Fibroblast of upper back skin (primary cell): ENCODE results near the gene NME7.
A peak's percentile ranks its signal among the peaks of the same experiment; 100 is the strongest.
"Not testable (repeated sequence)": the region's sequence is repeated elsewhere in the genome, so short reads cannot be mapped to it uniquely, and the experiment has no call there.

Experiments used
- DNase-seq: peaks from one replicate; pipeline ENCODE4 v3.0.0-alpha.2; 2013

NME7 gene

DNA sequence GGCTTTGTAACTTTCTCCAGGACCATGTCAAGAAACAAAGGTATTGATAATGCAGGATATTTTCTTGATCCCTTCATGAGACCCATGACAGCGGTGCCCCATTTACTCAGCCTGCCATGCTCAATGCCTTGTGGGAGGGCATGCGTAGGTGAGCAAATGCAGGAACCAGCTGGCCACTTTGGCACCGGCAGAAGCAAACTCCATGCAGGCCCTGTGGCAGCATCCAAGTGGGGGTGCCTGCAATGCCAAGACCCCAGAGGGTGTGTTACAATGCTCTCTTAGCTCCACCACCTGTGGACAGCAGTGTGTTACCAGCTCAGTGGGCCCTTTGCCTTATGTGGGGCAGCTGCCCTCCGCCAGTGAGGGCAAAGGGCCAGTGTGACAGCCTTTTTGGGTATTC lies 153.0 kb downstream of the NME7 start:
- no peak for DNase-seq

DNA sequence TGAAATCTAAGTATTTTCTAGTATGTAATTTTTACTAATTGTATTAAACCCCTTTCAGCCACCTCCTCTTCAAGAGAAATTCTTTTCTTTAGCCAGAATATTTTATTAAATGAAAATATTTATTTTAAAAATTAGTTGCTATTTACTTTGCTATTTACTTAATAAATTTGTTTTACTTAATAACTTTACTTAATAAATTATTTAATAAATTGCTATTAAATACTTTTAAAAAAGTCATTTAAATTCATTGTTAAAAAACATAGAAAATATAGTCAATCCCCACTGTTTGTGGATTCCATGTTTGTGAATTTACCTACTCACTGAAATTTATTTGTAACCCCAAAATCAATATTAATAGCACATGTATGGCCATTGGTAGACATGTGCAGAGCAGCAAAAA lies 155.5 kb downstream of the NME7 start:
- DNase-seq: no peak

DNA sequence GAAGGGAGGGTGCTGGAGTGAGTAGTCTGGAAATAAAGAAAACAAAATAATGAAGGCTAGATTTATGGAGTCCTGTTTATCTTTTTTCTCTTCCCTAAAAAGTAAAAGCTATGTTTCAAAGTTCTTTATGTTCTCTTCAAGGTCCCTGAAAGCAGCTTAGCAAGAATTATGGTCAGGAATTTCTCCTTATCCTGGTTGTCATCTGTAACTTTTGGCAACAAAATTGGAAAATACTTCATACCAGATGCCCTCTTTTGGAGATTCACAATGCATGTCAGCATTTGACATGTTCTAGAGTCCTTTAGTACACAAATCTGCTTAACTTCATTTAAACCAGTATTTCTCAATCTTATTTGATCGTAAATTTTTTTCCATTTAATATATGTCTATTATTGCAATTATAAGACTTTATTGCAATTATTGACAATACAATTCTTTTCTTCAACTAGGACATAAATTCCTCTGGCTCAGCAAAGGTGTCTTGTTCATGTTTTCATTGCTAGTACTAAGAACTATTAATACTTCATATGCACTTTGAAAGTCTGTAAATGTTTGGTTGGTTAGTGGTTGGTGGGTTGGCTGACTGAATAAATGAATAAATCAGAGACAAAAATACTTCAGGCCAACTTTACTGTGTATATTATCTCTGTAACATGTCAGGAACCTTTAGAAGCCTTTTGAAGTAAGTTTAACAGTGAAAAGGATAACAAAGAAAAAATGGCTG lies 159.6 kb downstream of the NME7 start:
- DNase-seq: peak; percentile 54

DNA sequence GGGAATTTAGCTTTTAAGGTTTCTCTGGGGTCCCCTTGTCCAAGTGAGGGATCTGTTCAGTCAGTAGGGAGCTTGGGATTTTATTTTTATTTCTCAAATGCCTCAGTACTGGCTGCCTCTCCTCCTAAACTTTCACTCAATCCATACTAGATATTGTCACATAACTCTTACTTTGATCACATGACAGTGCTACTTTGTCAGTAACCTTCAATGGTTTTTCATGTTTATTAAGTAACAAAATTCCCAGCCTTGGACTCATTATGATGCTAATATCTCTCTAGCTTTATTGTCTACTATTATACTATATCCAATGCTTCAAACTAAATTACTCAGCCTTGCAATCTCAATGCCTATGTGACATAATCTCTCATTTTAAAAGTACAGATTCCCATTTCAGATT lies 163.4 kb downstream of the NME7 start:
- no peak for DNase-seq

DNA sequence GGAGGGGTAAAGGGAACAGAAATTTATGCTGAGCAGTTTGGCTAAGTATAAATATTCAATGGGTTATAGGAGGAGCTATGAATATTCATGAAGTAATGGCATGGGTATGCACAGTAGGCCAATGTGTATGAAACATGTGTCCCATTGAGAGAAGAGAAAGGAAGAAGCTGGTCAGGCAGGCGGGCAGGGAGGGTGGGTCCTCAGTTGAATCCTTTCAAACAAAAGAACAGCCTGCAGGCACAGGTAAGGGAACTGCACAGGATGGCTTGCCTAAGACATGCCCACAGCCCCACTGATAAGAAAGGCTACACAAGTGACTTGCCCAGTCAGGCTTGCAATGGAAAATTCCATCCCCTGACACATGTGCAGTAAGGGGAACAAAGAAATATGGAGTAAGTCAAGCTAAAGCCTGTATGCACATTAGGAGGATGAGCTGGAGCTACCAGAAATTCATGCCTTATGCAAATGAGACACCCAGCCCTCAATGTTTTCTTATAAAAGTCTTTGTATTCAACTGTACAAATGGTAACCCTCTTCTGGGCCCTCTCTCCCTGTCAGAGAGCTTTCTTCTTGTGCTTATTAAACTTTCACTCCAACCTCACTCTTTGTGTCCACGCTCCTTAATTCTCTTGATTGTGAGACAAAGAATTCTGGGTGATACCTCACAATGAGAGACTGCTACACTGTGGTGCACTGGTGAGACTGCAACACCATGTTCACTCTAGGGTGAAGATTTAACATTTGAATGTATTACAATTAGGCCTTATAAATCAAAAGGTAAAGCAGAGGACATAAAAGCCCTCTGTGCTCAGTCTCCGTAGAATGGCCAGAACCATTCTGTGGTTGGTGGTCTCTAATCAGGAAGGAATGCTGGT lies 164.6 kb downstream of the NME7 start:
- DNase-seq: no peak

DNA sequence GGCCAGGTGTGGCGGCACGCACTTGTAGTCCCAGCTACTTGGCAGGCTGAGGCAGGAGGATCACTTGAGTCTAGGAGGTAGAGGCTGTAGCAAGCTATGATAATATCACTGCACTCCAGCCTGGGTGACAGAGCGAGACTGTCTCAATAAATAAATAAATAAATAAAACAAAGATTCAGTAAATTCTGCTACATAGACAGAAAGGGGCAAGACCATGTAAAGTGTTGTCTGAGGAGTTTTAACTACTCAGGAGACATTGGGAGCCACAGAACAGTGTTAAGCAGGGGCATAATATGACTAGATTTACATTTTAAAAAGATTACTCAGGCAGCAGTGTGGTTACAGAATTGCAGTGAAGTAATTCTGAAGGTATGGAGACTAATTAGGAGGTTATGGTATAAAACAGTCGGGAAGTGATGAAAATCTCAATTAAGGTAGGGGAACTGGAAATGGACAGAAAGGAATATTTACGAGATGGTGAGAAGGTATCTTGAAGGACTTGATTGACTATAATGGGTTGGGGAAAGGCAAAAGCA lies 166.4 kb downstream of the NME7 start:
- peak; percentile 82 for DNase-seq

DNA sequence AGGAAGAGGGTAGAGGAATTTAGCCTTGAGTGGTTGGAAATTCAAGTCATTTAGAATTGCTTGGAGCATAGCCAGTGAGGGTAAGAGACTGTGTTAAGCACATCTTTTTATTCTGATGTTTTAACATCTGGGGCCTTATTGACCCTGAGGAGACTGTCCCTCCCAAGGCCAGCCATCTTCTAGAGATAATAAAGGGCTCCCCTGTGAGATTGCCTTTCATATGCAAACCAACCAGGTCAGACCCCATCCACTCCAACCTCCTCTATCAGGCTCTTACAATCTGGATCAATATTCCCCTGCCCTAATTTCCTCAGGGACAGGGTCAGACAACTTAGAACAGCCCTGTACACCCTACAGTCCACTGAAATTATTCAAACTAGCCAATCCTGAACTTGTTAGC lies 167.3 kb downstream of the NME7 start:
- DNase-seq: no peak

DNA sequence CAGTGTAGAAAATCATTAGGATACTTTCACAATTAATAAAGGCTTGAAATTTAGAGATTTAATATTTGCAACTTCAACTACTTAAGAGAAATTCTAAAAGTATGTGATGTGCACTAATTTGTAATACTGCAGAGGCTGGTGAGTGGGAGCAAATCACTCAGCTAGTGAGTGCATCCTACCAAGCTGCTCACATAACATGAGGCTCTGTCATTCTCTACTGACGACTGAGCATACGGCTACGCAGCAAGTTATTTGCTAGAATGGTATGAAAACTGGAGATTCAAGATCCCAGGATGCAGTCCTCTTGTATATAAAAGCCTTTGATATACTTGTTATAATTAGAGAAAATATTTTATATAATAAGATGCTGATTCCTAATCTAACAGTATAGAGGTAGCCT lies 171.0 kb downstream of the NME7 start:
- DNase-seq: no peak

DNA sequence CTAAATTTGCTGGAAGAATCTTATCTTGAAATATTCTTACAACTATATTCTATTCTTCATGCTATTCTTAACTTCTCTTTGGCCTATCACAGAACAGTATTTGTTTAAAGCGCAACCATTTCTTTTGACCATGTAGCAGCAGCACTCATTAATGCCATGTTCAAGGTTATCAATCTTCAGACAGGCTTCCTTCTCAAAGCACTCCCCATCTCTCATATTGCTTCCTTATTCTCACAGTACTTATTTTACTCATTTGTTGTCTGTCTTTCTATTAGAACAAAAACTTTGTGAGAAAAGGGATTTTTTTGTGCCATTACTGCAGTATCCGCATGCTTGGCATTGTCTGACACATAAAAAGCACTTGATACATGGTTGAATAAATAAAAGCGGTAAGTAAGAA lies 171.4 kb downstream of the NME7 start:
- no peak for DNase-seq

DNA sequence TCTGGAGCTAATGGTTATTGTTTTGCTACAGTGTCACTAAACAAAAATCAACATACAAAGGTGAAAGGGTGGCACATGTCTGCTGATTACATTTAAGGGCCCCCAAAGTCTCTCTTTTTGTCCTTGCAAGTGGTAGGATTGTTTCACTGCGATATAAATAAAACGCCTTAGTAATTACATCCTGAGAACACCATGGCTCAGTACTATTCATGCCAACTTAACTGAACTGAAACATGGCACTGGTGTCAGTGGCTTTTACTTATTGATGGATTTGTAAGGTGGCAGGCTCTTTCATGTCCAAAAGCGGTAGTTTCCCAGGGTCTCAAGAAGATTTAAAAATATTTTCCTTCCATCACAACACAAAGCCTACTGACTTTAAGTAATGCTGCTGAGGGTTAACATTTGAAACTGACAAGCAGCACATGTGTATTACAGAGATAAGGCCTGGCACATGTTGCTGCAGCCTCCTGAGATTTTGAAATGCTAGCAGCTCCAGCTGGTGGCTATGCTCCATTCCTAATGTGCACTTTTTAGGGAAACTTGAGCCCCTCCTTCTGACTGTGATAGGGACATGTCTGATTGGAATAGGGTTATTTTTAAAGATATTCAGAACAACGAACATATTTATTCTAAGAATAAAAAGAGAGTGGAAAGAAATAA lies 174.3 kb downstream of the NME7 start:
- peak; percentile 18 for DNase-seq

DNA sequence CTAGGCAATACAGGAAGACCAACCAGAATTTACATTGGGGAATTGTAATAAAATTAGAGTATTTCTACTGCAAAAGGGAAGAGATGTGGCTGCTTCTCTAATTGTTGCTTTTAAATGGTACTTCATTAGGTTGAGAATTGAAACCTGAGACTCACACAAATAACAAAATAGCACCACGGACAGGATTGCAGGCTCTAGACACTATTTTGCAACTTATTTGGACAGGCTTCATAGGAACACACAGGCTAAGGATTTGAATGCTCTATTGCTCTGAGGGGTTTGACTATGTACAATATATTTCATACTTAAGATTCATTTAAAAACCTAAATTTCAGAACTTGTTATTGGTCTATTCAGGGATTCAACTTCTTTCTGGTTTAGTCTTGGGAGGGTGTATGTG lies 181.5 kb downstream of the NME7 start:
- no peak for DNase-seq

DNA sequence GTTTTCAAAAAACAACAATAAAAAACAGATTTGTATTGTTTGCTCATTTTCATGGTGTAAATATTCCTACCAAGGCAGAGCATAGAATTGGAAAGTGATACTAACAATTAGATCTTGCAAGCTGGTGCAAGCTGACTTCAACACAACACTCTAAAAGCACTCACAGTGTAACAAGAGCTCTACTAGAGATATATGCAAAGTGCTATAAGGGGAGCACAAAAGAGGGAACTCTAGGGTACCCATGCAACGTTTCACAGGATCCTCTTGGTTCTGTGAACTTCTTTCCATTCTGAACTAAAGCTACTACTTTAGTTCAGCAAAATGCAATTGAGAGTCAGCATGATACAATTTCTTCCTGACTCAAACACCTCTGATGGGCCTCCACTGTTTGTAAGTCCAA lies 182.8 kb downstream of the NME7 start:
- no peak for DNase-seq

DNA sequence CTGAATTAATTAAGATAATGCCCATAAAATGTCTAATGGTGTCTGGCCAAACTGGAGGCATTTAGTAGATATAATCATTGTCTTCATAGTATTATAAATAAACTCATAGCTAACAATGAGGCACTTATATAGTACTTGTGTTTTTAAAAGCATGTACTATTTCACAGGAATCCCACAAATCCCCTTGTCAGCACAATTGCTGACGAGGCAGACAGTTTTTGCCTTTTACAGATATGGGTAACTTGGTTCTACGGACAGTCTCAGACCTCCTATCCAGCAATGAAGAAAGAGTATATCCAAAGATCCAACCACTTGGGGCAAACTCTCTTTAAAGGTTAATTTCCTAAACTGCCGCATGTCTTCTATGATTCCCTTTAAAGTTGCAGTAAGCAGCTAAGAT lies 187.4 kb downstream of the NME7 start:
- DNase-seq: no peak

DNA sequence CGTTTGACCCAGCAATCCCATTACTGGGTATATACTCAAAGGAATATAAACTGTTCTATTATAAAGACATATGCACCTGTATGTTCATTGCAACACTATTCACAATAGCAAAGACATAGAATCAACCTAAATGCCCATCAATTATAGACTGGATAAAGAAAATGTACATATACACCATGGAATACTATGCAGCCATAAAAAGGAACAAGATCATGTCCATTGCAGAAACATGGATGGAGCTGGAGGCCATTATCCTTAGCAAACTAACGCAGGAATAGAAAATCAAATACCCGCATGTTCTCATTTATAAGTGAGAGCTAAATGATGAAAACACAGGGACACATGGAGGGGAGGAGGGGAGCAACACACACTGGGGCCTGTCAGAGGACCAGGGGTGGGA lies 188.2 kb downstream of the NME7 start:
- not testable (repeated sequence) for DNase-seq

DNA sequence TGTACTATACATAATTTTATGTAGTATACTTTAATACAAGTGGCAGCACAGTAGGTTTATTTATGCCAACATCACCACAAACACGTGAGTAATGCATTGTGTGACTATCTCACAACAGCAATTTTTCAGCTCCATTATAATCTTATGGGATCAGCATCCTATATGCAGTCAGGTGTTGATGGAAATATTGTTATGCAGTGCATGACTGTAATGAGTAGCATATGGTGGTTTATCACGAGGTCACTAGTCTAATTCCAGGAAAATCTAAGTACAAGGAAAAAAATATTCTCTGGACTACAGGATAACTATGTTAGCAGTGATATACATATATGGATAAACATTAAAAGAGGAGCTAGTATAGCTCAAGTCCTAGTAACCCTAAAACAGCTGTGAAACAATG lies 192.1 kb downstream of the NME7 start:
- peak; percentile 20 for DNase-seq

DNA sequence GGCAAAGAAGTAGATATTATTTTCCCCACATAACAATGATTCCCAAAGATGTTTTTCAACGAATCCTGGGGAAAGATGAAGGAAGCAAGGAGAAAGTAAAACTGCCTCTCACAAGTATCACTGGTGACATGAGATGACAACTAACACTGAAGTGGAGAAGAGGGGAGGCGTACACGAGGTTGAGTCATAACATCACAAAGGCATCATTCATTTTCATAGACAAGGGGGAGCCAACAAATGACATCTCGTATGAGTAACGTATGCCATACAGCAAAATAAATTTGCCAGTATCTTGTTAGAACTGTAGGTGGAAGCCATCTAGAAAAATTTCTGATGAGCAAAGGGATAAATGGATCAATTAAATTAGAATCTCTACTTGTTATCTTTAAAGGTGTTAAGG lies 204.5 kb downstream of the NME7 start:
- no peak for DNase-seq

DNA sequence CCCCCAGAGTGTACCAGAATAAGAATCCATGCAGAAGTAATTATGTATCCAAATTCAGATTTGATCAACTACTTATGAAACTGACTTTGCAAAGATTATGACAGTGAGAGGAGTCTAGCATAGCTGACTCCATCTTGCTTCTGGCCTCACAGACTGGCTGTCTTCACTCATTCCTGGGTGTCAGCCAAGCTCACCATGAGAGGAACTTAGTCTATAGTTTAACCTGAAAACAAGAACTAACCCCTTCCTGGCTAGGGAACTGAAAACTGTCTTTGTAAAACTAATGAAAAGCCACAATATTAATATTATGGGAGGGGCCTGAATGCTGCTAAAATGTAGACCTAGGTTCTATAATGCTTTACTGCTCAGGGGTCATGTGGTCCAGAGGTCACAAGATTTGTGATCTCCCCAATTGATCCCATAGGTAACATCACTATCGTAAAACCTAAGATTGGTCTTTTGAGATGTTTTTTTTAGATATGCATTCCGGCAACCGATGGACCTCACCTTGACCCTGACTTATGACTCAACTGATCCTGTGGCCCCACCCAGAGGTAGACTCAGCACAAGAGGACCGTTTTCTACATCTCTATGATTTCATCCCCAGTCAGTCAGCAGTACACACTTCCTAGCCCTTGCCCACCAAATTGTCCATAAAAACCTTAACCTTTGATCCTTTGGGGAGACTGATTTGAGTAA lies 206.0 kb downstream of the NME7 start:
- DNase-seq: peak; percentile 26

DNA sequence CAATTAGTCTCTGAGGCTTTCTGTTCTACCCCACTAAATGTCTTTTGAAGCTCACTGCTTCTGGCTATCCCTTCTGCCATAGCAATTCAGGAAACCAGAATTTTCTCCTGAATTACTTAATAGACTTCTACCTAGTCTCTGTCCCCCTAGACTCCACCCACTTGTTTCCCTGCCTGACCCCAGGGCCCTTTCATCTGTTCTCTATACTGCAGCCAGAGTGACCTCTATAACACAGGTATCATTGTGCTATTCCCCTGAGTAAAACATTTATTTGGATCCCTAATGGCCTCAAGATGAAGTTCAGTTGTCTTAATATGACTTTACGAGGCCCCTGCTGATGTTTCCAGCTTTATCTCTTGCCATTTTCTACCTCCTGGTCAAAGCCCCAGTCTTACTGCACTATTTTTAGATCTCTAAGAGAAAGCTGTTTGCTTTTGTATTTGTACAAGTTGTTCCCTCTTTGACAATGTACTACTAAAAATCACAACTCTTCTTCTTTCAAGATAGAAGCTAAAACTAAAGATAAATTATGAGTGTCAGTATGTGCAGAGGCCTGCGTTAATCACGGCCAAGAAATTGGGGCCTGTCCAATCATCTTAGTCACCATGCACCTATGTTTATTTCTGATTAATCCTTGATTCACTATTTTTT lies 206.6 kb downstream of the NME7 start:
- no peak for DNase-seq

DNA sequence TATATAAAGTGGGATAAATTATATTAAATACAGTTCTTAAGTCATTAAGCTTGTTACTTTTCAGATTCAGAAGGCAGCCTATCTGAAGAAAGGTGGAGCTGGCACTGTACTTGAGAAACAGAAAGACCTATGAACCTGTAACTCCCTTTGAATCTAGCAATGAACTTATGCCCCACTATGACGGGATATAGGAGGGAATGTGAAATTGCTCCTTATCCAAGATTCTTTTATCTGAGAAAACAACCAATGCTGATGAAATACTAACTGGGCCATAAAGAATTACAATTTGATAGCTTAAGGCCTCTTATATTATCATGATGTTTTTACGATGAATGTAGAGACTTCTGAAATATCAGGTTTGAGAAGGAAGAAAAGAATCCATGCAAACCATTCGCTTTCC lies 211.0 kb downstream of the NME7 start:
- no peak for DNase-seq

DNA sequence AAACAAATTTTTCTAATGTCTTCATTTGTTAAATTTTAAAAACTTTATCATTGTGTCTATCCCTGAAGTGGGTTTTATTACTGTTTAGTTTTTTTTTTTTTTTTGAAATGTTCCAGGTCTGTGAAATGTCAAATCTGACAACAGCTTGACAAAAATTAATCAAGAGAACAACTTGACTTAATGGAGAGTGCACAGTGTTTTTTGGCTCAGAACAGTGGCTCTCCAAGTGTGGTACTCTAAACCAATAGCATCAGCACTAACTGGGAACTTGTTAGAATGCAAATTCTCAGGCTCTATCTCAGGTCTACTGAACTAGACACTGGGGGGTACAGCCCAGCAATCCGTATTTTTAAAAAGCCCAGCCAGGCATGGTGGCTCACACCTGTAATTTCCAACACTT lies 211.9 kb downstream of the NME7 start:
- DNase-seq: no peak

DNA sequence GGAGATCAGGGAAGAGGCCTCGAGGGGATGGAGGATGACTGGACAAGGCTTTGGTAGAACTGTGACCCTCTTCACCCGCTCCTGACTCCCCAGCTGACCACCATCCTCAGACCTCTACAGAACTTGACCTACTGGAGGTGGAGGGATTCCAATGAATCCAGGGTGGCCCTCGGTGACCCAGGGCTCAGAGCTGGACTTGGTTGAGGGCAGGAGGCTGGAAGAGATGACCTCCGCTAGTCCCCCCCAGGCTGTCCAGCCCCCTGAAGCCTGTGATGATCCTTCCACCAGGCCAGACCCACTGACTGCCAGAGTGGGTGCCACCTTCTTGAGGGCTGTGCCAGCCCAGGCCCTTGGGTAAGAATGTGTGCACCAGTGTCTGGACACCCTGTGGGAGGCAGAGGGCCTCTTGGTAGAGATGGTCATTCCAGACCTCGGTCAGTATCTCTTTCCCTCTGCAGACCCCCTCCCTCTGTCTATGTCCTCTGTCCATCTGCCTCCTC lies 216.2 kb downstream of the NME7 start:
- DNase-seq: no peak

DNA sequence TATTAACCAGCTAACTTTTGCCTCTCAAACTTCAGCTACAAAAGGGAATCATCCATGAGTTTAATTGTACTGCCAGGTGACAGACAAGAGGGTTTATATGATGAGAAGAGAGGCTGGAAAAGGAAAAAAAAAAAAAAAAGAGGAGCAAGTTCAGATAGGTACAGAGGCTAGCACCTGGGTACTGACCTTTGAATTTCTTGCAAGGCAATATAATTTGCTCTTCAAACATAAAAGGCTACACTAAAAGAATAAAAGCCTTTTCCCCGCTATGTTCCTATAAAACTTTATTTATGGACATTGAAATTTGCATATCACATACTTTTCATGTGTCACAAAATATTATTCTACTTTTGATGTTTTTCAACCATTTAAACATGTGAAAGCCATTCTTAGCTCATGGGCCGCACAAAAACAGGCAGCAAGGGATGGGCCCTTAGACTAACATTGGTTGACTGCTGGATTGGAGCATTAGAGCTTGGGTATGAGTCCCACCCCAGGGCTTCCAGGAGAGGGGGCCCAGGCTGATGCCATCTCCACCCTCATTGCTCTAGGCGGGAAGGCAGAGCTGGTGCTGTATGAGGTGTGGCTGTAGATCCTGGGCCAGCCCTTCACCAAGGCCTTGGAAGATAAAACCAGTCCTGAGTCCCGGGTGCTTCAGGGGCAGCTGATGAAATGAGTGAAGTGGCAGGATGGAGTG lies 216.8 kb downstream of the NME7 start:
- DNase-seq: no peak
